MM.1S (cell line): Measurements from ENCODE around the gene C11orf21.

Experiments used
- DNase-seq: peaks from one replicate; pipeline ENCODE4 v3.0.0-alpha.2; 2015
- H2AFZ ChIP-seq: fragments of 300-600 bp; sonication (generic); 2 replicates; pipeline ENCODE4 v1.6.0; 2016; ENCODE audit warnings: antibody characterized with exemption, low read length
- H3F3A ChIP-seq: fragments of 300-600 bp; sonication (generic); 2 replicates; pipeline ENCODE4 v1.6.1; 2016; ENCODE audit warnings: mild to moderate bottlenecking, antibody characterized with exemption, low read length, moderate library complexity, mixed read lengths; ENCODE audit not compliant: insufficient read depth
- H3K27ac ChIP-seq: fragments of 300-600 bp; sonication (generic); 2 replicates; pipeline ENCODE4 v1.5.1; 2016; ENCODE audit warnings: mild to moderate bottlenecking, low read length
- H3K27me3 ChIP-seq: fragments of 300-600 bp; sonication (generic); replicated peaks from 2 replicates; pipeline ENCODE4 v1.6.0; 2016; ENCODE audit warnings: low read length; ENCODE audit not compliant: insufficient read depth
- H3K36me3 ChIP-seq: fragments of 300-600 bp; sonication (generic); replicated peaks from 2 replicates; pipeline ENCODE4 v1.6.1; 2016; ENCODE audit warnings: mild to moderate bottlenecking, low read length, mixed read lengths; ENCODE audit not compliant: insufficient read depth
- H3K4me1 ChIP-seq: fragments of 300-600 bp; sonication (generic); 2 replicates; pipeline ENCODE4 v1.6.1; 2016; ENCODE audit warnings: low read length, mixed read lengths
- H3K4me2 ChIP-seq: fragments of 300-600 bp; sonication (generic); 2 replicates; pipeline ENCODE4 v1.6.0; 2016; ENCODE audit warnings: low read depth, low read length
- H3K4me3 ChIP-seq: fragments of 300-600 bp; sonication (generic); 2 replicates; pipeline ENCODE4 v1.5.1; 2016; ENCODE audit warnings: low read length, mixed read lengths
- H3K79me2 ChIP-seq: fragments of 300-600 bp; sonication (generic); 2 replicates; pipeline ENCODE4 v1.6.1; 2016; ENCODE audit warnings: mixed run types, low read length, mixed read lengths
- H3K9ac ChIP-seq: fragments of 300-600 bp; sonication (generic); 2 replicates; pipeline ENCODE4 v1.6.1; 2016; ENCODE audit warnings: low read length, mixed read lengths
- H3K9me2 ChIP-seq: fragments of 300-600 bp; sonication (generic); replicated peaks from 2 replicates; pipeline ENCODE4 v1.6.1; 2016; ENCODE audit warnings: mild to moderate bottlenecking, low read length, mixed read lengths; ENCODE audit not compliant: insufficient read depth
- H3K9me3 ChIP-seq: fragments of 300-600 bp; sonication (generic); replicated peaks from 2 replicates; pipeline ENCODE4 v1.6.1; 2016; ENCODE audit warnings: mild to moderate bottlenecking, low read length, mixed read lengths; ENCODE audit not compliant: insufficient read depth
- H4K20me1 ChIP-seq: fragments of 300-600 bp; sonication (generic); 2 replicates; pipeline ENCODE4 v1.6.1; 2016; ENCODE audit warnings: mild to moderate bottlenecking, low read length, moderate library complexity, mixed read lengths; ENCODE audit not compliant: insufficient read depth
- EZH2 ChIP-seq: fragments of 300-600 bp; sonication (generic); optimal IDR thresholded peaks from 2 replicates; pipeline ENCODE3; 2017; ENCODE audit warnings: low read depth, mild to moderate bottlenecking, antibody characterized with exemption, low read length, mixed read lengths
- EZH2phosphoT487 ChIP-seq: fragments of 300-600 bp; sonication (generic); IDR thresholded peaks from 2 replicates; pipeline ENCODE4 v1.6.1; 2018; ENCODE audit warnings: antibody characterized with exemption, low read length
- TF ChIP-seq, protein P1 (sequence below): fragments of 300-600 bp; sonication (generic); IDR thresholded peaks from 2 replicates; pipeline ENCODE4 v1.5.1; 2016; ENCODE audit warnings: antibody characterized with exemption, low read length, mixed read lengths

C11orf21 gene

DNA sequence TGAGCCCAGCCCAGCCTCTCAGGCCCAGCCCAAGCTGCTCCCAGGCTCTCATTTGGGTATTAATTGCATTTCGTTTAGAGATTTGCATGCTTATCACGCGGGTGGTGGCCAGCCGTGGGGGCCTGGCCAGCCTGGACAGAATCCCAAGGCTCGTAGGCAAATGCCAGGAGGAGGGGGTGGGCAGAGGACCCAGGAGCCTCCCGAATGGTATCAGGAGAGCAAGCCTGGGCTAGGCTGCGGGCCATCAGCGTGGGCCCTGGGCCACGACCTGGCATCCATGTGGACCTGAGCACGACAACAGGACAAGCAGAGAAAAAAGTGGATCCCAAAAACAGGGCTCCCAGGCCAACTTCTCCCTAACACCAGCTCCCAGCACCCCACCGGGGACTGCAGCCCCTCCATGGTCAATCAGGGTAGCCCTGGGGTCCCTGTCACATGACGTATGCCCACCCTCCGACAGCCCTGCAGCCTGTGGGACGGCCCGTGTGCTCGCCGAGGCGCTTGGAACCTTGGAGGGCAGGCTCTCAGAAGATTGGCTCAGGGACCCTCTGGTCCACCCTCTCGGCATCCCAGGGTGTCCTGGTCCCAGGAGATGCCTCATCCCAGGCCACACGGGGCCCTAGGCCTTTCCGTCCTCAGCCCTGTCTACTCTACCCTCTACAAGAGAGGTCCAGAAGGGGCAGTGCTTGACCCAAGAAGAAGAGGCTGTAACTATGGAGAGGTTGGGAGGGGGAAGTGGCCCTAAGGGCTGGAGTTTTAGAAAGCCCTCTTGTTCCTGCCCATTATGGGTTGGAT is 40.1 kb downstream of the C11orf21 start:
- Histone ChIP-seq H3K27me3 (peaks cover 88% of the 10 kb centered on the region), H3K79me2 (no peaks in the 10 kb centered on the region), H3K4me2 (no peak overlapping the region), H2AFZ (no peak overlapping the region), H3K9me3 (no peaks in the 10 kb centered on the region), H3K4me3 (no peak overlapping the region), H3F3A (peaks cover 5% of the 10 kb centered on the region; the same call in 1 of the 2 replicates), H3K27ac (no peak overlapping the region), H4K20me1 (no peaks in the 10 kb centered on the region), H3K36me3 (no peaks in the 10 kb centered on the region), H3K9me2 (no peaks in the 10 kb centered on the region), H3K9ac (no peak overlapping the region), H3K4me1 (peaks cover 7% of the 10 kb centered on the region; the same call in 1 of the 2 replicates)
- no peak for DNase-seq
- no peak for TF ChIP-seq EZH2
- no peak for TF ChIP-seq EZH2phosphoT487
- TF ChIP-seq, protein P1, sequence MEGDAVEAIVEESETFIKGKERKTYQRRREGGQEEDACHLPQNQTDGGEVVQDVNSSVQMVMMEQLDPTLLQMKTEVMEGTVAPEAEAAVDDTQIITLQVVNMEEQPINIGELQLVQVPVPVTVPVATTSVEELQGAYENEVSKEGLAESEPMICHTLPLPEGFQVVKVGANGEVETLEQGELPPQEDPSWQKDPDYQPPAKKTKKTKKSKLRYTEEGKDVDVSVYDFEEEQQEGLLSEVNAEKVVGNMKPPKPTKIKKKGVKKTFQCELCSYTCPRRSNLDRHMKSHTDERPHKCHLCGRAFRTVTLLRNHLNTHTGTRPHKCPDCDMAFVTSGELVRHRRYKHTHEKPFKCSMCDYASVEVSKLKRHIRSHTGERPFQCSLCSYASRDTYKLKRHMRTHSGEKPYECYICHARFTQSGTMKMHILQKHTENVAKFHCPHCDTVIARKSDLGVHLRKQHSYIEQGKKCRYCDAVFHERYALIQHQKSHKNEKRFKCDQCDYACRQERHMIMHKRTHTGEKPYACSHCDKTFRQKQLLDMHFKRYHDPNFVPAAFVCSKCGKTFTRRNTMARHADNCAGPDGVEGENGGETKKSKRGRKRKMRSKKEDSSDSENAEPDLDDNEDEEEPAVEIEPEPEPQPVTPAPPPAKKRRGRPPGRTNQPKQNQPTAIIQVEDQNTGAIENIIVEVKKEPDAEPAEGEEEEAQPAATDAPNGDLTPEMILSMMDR = no peak

DNA sequence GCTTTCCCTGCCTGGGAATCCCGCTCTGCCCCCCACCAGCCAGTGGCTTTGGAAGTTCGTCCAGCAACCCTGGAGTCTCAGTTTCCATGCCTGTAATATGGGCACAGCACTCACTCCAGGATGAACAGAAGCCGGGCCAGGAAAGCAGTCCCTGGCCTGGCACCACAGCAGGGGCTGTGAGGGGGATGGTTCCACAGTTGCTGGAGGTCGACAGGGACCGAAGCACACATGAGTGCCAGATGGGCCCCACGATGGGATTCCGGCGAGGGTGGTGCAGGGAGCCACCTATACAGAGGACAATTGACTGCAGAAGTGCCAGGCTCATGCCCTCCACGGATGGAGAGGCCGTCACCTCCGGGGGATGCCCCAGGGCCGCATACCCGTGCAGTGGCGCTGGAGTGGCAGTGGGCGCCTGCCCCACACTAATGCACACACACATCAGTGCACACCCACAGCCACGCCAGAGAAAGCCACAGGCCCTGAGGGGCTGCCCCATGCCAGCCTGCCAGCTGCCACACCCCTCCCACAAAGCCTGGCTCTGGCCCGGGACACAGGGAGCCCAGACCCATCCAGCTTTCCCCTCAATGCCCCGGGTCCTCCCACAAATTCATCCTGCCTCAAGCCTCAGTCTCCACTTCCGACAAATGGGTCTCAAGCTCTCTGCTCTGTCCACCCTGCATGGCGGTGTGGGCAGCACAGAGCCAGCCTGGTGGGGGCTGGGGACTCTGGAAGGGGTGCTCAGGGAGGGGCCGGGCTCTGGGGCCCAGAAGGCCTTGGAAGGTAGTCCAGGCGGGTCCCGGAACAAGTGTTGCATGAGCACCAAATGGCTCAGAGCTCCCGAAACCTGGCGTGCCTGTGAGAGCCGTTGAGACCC is 41.0 kb downstream of the C11orf21 start:
- Histone ChIP-seq H3F3A (peaks cover 5% of the 10 kb centered on the region; the same call in 1 of the 2 replicates), H3K36me3 (no peaks in the 10 kb centered on the region), H3K9me2 (no peaks in the 10 kb centered on the region), H3K9me3 (no peaks in the 10 kb centered on the region), H3K27ac (no peak overlapping the region), H4K20me1 (no peaks in the 10 kb centered on the region), H3K4me2 (no peak overlapping the region), H3K79me2 (no peaks in the 10 kb centered on the region), H3K4me3 (no peak overlapping the region), H2AFZ (no peak overlapping the region), H3K27me3 (peaks cover 94% of the 10 kb centered on the region), H3K4me1 (no peaks in the 10 kb centered on the region), H3K9ac (no peak overlapping the region)
- DNase-seq = no peak
- no peak for TF ChIP-seq EZH2
- TF ChIP-seq, protein P1 = no peak
- no peak for TF ChIP-seq EZH2phosphoT487

- Histone ChIP-seq H3F3A (peaks cover 1% of the 10 kb centered on the region; the same call in 1 of the 2 replicates), H3K9ac (no peak overlapping the region), H3K27me3 (peaks cover 97% of the 10 kb centered on the region), H3K36me3 (no peaks in the 10 kb centered on the region), H3K9me3 (no peaks in the 10 kb centered on the region), H3K9me2 (no peaks in the 10 kb centered on the region), H3K79me2 (no peaks in the 10 kb centered on the region), H4K20me1 (no peaks in the 10 kb centered on the region), H2AFZ (no peak overlapping the region), H3K4me2 (no peak overlapping the region), H3K27ac (no peak overlapping the region), H3K4me3 (no peak overlapping the region), H3K4me1 (no peaks in the 10 kb centered on the region)
- DNase-seq = no peak
- no peak for TF ChIP-seq EZH2phosphoT487
- TF ChIP-seq, protein P1 = no peak
- no peak for TF ChIP-seq EZH2
Observed at GRCh38 chr11:2259897-2260451, 41.7 kb downstream of the C11orf21 start.
